ENCODE results near the gene MAML2.
"Not testable (repeated sequence)": the region's sequence is repeated elsewhere in the genome, so short reads cannot be mapped to it uniquely, and the experiment has no call there.

The MAML2 gene

DNA sequence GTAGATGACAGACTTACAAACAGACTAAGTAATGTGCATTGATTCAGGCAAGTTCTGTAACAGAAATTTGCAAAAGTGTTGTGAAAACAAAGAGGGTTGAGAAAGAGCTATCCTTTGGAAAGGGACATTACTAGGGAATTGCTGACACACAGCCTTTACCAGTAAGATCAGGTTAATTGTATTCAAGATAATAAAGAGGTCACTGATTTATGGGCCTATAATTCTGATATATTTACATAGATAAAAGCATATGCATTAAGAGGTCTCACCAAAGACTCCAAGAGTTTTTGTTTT, 138.7 kb downstream of the MAML2 start:
- DNase-seq = no peak

DNA sequence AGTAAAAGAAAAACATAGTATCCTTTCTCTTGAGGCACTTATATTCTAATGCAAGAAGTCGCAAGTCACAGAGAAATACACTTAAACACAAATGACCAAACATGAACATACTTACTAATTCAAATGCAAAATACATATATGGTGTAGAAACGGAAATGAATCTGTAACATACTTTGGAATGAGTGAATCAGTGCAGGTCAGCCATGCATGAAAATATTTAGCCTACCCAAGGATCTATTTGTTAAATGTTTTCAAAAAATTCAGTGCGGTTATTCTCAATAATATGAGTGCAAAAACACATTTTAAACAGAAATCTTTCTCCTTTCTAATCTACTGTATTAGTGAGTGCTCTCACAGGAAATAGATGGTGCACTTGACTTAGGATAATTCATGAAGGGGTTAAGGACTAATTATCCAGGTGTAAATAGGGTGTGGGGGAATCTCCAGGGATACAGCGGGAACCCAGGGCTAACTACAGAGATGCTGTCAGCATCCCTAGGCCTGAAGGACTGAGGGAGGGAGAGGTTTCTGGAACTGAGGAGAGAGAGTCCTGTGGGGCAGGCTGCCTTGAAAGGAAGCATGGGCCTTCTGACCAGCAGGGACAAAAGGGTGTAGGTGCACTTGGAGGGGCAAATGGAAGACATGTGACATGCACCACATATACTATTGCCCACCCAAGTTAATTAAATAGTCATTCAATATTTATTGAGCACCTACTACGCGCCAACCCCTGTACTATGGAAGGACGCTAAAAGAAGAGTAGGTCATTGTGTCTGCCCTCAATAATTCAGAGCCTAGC, 139.2 kb downstream of the MAML2 start:
- DNase-seq = no peak

DNA sequence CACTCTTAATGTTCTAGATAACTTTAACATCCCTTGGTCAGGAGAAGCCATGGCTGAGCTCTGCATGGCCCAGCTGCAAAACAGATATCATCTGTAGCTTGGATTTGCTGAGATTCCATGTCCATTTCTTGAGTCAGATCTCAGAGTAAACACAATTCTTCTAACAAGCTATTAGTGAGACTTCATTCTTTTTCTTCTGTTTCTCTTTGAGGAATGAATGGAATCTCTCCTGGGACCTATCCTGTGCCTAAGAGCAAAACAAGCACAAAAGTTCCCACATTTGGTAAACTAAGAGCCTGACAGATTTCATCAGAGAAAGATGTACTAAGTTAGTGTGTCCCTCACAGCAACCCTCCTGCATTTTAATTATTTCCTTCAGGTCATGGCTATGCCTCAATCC, 142.8 kb downstream of the MAML2 start:
- DNase-seq = no peak

DNA sequence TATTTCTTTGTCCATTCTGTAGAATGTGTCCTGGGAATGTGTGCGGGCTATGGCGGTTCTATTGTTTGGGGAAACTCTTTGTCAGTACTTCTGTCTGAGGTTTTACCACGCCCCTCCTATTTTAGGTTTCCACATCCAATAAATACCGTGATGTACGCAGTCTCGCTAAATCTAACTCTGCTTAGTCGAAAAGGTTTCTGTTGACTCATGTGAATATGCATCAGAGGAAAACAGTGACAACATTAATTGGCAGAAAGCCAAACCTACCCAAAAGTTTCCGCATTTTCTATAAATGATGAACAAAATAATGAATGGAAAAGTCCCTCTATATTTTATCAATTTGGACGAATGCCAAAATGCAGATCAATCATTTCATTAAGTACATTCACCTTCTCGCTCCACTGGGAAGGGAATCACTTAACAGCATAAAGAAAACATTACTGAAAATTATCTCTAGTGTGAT, 143.4 kb downstream of the MAML2 start:
- DNase-seq = no peak

DNA sequence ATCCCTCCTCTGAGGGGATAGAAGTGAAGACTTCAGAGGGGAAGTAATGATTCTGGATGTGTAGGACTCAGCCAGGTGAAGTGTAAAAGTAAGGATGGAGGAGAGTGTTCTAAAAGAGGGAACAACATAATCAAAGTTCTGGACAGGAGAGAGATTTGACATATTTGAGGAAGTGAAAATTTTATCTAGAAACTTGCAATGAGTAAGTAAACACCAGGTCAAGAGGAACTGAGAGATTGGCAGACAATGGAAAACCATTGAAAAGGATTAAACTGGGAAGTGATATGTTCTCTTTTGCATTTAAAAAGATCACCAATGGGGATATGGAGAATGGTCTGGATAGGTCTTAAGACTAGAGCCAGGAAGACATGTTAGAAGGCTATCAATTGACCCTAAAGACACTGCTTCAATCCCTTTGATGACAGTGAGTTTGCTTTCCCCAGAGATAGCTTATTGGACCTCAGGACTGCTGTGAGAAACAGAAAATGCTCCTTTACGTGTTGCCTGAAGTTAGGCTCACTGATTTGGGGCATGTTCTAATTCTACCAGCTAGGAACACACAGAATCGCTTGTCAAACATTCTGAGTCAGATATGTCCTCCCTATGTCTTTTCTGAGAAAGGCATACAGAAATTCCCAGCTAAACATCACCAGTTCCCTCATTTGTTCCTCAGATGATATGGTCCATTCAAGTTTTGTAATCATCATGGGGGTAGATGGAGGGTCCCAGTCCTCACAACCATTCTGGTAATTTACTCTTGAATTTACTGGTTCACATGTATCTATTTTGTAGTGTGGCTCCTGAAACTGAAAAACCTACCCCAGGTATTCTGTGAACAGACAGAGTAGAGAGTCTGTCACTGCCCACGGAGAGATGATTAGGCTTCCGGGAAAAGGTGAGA, 144.9 kb downstream of the MAML2 start:
- DNase-seq = no peak

DNA sequence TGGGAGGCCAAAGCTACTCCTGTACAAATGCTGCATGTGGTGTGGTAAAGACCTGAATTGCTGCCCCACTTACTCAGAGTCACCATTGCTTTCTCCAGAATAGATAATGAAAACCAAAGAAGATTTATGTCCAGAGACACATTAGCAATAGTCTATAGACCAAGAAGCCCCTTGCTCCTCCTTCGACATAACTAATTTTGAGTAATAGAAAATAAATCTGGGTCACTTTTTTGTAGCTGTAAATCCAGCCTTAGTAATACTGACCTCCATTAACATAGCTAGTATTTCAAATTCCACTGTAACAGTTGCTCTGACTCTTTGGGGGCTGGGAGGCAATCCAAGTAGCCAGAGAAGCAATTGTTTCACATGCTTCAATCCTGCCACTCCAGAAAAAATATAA, 145.9 kb downstream of the MAML2 start:
- no peak for DNase-seq

DNA sequence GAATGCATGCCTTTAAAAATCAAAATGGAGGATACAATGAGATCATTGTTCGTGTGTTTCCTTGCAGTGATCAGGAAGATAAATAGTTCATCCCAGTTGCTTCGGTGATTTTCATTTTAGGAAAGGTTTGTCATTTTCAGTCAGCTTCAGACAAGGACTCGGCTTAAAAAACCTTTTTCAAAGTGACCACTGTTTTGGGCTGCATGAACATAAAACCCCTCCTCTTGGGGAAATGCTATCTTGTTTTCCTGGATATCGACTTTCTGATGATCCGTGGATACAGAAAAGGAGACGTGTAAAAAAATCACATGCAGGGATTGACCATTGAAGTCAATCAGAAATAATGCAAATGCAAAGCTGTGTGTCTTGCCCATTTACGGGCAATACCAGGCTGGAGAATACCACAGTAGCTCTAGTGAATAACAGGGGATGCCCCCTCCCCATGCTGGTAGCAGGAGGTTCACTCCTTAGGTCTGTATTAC, 146.8 kb downstream of the MAML2 start:
- DNase-seq = no peak

DNA sequence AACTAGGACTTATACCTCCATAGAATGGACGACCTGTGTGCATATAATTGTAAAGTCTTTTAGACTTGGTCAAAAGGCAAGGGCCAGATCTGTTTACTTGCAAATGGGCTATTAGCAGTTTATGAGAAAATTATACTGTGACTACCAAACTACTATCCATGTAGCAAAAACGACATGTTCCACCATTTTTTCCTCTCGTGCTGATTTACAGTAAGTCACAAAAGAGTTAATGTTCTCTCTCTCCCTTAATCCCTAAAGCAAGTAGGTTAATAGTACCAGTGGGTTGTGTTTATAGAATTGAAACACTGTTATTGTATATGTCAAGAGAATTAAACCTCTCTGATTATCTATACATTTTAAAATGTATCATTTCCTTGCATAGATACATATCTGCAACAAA, 147.3 kb downstream of the MAML2 start:
- no peak for DNase-seq

DNA sequence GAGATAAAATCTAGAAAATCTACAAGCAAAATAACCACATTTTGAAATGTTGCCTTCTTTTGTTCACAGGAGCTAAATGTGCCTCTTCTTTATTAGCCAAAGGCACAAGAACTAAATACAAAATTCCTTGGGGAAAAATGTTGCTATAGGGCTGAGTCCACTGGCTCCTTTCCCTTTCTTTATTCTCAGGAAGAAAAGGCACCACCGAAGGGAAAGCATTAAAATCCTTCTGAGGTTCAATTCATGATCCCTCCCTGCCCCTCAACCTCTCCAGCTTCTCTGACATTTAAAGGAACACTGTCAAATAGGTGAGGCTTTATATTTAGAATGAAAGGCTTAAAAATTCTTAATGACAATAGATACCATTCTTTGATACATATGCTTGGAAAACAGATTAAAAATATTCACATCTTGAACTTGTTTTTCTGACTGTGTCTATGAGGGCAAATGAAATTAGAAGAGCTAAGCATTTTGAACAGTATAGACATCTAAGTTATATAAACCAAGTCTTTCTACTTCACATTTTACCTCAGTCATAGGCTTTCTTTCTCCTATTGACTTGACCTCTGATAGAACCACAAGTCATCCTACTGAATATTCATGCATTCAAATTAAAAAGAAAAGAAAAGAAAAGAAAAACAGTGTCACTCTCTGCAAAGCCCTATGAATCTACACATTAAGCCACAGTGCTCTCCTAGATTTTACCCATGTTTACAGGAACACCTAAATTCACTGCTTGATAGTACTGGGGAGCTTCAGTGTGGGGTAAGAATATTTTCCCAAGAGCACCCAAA, 148.2 kb downstream of the MAML2 start:
- DNase-seq = no peak

DNA sequence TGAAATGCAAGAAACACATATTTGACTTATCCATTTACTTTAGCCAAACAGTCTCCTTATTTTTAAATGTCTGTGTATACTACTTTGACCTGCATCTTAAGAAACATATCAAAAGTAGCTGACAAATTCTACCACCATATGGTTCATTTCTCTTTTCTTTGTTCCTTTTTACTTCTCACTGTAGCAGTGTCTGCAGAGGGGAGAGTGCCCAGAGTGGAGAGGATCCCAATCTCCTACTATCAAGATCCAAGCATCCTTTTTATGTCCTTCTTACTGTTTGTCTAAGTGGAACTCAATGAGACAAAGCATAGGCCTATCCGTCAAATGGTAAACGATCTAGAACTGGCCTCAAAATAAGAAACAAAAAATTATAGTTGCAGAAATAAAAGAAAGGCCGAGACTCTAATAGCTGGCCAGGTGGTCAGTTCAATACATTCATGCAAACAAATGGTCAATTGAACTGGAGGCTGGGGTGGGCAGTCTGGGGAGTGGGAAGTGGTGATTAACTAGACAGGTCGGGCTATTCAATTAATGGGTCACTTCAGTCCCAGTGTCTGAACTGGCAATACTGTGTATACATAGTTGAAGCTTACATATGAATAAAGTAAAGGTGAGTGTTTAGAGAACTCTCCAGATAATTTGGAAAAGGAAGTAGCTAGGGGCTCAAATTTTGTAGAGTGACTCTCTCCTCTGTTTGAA, 149.1 kb downstream of the MAML2 start:
- DNase-seq = no peak

DNA sequence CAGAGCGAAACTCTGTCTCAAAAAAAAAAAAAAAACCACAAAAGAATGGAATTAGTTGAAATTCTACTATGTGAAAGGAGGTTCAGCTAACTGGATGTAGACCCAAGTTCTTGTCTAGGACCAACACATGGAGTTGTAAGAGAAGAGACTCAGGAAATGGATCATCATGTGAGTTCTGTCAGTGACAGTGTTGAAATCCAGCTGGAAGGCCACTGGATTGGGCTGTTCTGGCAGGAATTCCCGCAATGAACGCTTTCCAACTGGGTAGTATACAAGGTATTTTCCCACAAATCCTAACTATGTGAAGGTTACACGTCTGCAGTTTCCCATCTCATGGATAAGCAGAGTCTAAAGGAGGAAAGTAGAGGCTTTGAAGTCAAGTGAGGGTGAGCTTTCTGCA, 151.2 kb downstream of the MAML2 start:
- DNase-seq = no peak

DNA sequence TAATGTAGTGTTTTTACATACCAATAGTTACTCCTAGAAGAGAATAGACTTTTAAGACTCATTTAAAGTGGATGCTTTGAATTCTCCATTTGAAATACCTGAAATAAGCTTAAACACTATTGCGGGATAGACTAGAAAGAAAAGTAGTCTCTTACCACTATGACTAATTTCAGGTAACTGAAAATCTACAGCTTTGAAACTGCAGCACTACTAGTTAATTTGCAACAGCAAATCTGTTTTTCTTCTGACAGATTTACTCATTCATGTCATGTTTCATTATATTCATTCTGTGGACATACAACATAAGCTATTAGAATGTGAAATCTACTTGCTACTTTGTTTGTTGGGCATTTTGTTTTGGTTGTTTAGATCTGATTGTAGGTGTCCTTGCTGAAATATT, 153.6 kb downstream of the MAML2 start:
- no peak for DNase-seq

DNA sequence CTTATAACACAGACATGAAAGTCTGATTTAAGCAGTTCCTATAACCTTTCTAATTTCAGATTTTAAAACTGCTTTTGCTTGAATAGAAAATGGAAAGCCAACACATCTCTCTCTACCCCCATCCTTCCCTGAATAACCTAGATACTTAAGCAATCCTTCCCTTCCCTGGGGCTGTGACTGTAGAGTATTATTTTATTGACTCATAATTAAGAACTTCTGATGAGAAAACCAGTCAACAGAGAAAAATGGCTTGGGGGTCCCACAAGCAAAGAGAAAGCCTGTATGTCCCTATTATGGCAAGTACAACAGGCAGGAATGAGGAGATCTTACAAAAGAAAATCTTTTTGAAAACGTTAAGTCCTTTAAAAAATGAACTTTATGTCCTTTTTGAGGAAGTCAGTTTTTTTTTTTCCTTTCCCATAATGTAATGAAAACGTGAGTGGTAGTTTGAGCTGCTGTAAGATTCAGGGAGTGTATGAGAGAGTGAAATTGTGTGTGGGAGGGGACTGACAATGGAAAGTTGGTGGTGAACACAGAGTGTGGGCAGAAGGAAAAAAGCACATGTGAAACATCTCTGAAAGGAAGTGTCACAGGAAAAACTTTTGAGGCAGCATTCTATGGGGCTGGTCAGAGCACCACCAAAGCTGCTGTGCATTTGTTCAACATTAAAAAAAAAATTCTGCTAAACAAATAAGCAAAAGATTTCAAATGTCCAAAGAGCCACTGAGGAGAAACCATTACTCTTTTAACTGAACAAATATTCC, 154.6 kb downstream of the MAML2 start:
- DNase-seq = no peak

DNA sequence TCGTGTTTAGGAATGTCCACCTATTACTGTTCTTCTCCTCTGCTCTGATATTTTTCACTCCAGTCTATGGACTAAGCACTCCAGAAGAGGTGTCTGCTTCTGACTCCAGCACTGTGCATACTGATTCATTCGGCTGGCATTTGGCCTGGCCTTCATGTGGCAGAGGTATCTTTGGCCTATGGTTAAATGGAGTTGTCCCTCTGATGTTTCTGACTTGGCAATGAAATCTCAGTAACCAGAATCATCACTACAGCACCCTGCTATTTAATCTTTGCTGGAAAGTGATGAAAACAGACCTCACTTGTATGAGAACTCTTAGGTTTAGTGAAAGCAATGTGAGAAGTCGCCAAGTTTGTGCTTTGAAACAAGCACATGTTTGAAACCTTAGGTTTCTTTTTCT, 155.2 kb downstream of the MAML2 start:
- DNase-seq = no peak

DNA sequence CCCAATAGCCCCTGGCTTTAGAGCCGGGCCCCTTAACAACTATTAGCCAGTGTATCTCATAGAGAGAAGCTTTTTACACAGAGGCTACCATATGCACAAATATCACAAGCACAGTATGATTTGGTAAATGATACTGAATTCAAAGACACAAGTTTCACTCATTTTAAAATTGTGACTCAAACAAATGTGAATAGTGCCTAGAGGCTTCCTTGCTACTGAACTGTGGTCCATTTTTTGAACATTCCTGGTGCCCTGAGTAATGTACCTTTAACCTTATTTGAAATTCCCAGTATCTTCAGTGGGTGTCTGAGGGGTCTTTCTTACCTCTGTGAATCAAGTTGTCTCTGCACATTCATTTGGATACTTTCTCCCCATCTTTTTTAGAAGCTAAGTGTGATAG, 156.2 kb downstream of the MAML2 start:
- DNase-seq = no peak

DNA sequence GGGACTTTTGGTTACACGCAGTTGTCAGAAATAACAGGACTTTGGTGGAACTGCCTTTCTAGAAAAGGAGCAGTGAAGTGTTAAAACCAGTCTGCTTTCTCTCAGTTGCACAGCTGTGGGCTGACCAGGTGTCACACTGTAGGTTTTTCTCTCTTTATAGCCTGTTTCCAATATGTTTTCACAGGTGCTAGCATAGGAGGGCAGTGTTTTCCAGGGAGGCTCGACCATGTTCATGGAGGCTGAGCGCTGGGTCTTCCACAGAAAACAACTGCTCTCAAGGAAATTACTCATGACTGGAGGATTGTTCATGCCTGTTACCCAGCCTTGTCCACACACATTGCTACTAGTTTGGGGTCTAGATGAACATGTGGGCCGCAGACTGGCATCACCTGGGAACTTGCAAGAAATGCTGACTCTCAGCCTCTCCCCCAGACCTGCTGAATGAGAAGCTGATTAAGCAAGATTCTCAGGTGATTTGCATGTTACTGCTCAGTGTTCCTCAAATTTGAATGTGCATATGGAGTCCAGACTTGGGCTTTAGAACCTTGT, 157.7 kb downstream of the MAML2 start:
- DNase-seq = no peak

DNA sequence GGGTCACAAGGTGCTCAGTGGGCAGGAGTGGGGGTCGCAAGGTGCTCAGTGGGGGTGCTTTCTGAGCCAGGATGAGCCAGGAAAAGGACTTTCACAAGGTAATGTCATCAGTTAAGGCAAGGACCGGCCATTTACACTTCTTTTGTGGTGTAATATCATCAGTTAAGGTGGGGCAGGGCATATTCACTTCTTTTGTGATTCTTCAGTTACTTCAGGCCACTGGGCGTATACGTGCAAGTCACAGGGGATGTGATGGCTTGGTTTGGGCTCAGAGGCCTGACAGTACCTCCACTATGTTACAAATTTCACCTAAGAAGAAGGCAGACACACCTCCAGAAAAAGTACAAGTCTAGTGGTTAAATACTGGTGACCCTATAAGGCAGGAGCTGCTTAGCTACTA, 162.1 kb downstream of the MAML2 start:
- DNase-seq = not testable (repeated sequence)

DNA sequence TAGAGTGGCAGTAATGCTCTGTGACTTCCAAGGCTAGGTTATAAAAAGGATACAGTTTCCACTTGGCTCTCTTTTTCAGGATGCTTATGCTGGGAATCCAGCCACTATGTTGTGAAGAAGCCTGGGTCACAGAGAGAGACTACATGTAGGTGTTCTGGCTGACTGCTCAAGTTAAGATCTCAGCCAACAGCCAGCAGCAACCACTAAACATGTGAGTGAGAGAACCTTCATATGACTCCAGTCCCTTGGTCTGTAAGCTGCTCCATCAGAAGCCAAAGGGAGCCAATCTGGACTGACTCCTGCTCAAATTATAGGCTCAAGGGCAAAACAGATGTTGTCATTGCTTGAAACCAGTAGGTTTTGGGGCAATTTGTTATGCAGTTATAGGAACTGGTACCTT, 162.7 kb downstream of the MAML2 start:
- no peak for DNase-seq

DNA sequence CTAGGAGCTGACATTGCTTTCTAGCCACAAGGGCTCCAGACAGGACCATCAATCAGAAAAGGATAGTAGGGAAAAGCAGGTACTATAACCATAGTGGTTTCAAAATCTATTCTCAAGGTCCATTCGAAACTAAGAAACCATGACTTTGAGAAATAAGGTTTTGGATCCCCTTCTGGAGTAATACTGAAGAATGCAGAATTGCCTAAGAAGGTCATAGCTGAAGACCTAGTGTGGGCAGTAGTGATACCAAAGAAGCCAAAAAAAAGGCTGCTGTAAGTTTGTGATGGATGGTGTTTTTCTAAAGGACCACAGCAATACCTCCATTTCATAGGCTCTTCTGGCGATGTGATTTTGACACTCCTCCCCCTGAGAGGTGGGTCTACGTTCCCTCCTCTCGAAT, 163.1 kb downstream of the MAML2 start:
- DNase-seq = no peak

DNA sequence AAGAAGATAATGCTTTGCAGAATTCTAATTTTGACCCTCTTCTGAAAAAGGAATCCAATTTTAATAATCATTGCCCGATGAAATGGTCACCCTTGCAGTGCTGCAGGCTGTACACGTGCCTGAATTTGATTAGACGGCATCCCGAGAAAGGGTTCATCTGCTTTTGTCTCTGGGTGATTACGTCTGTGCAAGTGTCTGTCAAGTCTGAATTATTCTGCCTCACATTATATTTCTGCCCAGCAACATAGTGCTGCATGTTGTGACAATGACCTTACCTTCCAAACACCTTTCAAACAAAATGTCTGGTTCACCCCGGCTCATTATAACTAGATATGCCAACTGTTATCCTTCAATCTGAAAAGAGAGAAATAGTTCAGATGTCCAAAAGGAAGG, 164.1 kb downstream of the MAML2 start:
- no peak for DNase-seq

DNA sequence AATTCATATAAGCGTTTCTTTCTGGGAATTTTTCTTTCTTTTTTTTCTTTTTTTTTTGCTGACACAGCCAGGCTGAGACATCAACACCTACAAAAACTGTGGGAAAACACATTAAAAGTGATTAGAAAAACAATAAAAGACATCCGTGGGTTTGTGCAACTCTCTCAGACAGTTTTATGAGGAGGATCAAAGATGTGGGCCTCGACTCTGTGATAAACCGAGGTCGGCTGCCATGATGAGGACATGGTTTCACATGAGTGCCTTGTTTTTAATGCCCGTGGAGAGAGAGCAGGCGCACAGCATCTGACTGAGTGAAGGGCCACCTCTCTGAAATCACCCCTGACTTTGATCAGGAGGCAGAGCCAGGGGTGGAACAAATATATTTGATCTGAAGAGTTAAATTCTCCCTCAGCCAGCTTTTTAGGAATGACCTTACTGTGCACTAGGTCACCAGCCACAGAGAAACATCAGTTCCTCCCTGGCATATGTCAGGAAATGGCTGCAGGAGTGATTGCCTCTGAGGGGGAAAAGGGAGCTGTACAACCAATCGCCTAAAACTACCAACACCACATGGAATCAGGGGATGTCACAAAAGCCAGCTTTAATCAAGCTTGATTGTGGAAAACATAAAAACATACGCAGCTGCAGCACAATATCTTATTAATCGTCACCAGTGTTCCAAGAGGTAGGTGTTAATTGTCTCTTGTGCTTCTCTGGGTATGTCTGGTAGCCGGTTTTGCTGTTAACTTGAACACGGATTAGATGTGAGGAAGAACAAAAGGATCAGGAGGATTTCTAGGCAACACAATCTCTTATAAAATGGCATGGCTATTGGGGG, 164.7 kb downstream of the MAML2 start:
- DNase-seq = no peak
